K562 (cell line): ENCODE measurements around the gene APP. TPM values are rescaled to one million over a fixed set of nuclear protein-coding genes. Genes with fewer than 3 reads are reported as not detected.
A peak's percentile ranks its signal among the peaks of the same experiment; 100 is the strongest.

Experiments used
- CTCFL ChIP-seq: IDR thresholded peaks from 2 replicates; pipeline ENCODE4 v1.6.1; 2011; ENCODE audit warnings: borderline replicate concordance, low read depth, mild to moderate bottlenecking, moderate library complexity, low read length; ENCODE audit not compliant: insufficient read depth, poor library complexity, severe bottlenecking
- HINFP ChIP-seq: fragments of 450-650 bp; conservative IDR thresholded peaks from 2 replicates; pipeline ENCODE4 v1.6.1; 2016; ENCODE audit warnings: missing genetic modification characterization, low read depth, mild to moderate bottlenecking, control low read depth, missing compliant biosample characterization
- NUFIP1 ChIP-seq: fragments of 450-650 bp; IDR thresholded peaks from 2 replicates; pipeline ENCODE4 v1.6.1; 2018; ENCODE audit not compliant: partially characterized antibody
- RAD21 ChIP-seq, 2 experiments: fragments of 250-450 bp in 1 of 2; fragments of 450-650 bp in 1 of 2; sonication (Bioruptor Pico) in 1 of 2; formaldehyde crosslinking in 1 of 2; IDR thresholded peaks in 1 of 2; conservative IDR thresholded peaks in 1 of 2; 2 replicates each; pipeline versions ENCODE4 v1.4.0 to v1.8.0; 2020 to 2022; ENCODE audit warnings: mild to moderate bottlenecking in 2 of 2, moderate library complexity in 1 of 2
- SMARCA4 ChIP-seq: fragments of 450-650 bp; IDR thresholded peaks from 2 replicates; pipeline ENCODE4 v1.6.1; 2016
- TEAD4 ChIP-seq, 2 experiments: sonication (generic) in 1 of 2; formaldehyde crosslinking in 1 of 2; IDR thresholded peaks; 2 replicates each; pipeline versions ENCODE4 v1.6.1 to v1.8.0; 2012 to 2022; ENCODE audit warnings: borderline replicate concordance in 1 of 2, inconsistent platforms in 1 of 2, low read length in 1 of 2, mild to moderate bottlenecking in 1 of 2, missing genetic modification reagents in 1 of 2
- UBTF ChIP-seq, 2 experiments: IDR thresholded peaks; 2 replicates each; pipeline ENCODE4 v1.6.1; 2012; ENCODE audit warnings: improper control_type of control experiment in 2 of 2, low read depth in 2 of 2, low read length in 2 of 2, borderline replicate concordance in 1 of 2
- XRCC5 ChIP-seq: fragments of 200-400 bp; formaldehyde crosslinking; IDR thresholded peaks from 2 replicates; pipeline ENCODE4 v1.6.1; 2017; ENCODE audit warnings: low read depth, mild to moderate bottlenecking, low read length
- YY1 ChIP-seq, 3 experiments: IDR thresholded peaks; 2 replicates each; pipeline ENCODE4 v1.6.1; 2011; ENCODE audit warnings: low read length in 2 of 3, mild to moderate bottlenecking in 2 of 3, moderate library complexity in 2 of 3, borderline replicate concordance in 1 of 3, control low read depth in 1 of 3, low read depth in 1 of 3; ENCODE audit not compliant: insufficient read depth in 3 of 3, insufficient replicate concordance in 2 of 3, control insufficient read depth in 1 of 3, insufficient read length in 1 of 3; ENCODE audit errors: extremely low read depth in 1 of 3
- polyA plus RNA-seq, 8 experiments: library from polyadenylated mRNA; depleted of rRNA in 4 of 8; stranded (reverse) in 5 of 8; unstranded in 3 of 8; fragments of >200 nt; fragmentation: Nextera tagmentation in 2 of 8; fragmentation: Illumina TruSeq in 1 of 8; extraction: Ambion mirVana in 2 of 8; extraction: Trizol in 1 of 8; gene quantifications; 2 replicates each; pipeline versions ENCODE4 v1.2.1 to v1.2.3, GENCODE V29; 2011 to 2014; ENCODE audit warnings: inconsistent platforms in 1 of 8, missing spikeins in 1 of 8
- total RNA-seq, 7 experiments: library from RNA; depleted of rRNA in 6 of 7; stranded (reverse); fragments of >200 nt in 6 of 7; fragmentation: Illumina TruSeq in 2 of 7; extraction: Trizol in 2 of 7; gene quantifications; 2 replicates each; pipeline versions ENCODE4 v1.2.1 to v1.2.3, GENCODE V29; 2011 to 2021; ENCODE audit warnings: low replicate concordance in 1 of 7

The APP gene
- total and polyA plus RNA-seq, 9 of the 15 experiments (the other 6 are each of a cell fraction or from before 2014, with no cell fraction given), result 0.01 to 1.5 (median 0.16) TPM; not detected in 5

GRCh38 chr21:25872271-25872670 is 298.3 kb downstream of the APP start (continued):
- TF ChIP-seq CTCFL (peak; percentile 48), XRCC5 (no peak), HINFP (tag) (no peak), TEAD4 (IDR thresholded peaks at IDR 0.05; ENCODE audit: low read length) (0 out of 2 replicates have a peak, but pooled peaks have one; percentile 11), TEAD4 (CRISPR knock-in tag; IDR thresholded peaks at IDR 0.05; ENCODE audit: borderline replicate concordance) (no peak), NUFIP1 (no peak), YY1 (IDR thresholded peaks at IDR 0.05; ENCODE audit: borderline replicate concordance in 1 of 3, control insufficient read depth in 1 of 3, extremely low read depth in 1 of 3, insufficient read depth in 3 of 3, insufficient read length in 1 of 3, insufficient replicate concordance in 2 of 3, low read depth in 1 of 3, low read length in 2 of 3) (peak in 1 of 3 experiments; percentile 11), UBTF (IDR thresholded peaks at IDR 0.05; ENCODE audit: borderline replicate concordance in 1 of 2, low read depth in 2 of 2, low read length in 2 of 2) (no peak), SMARCA4 (no peak), RAD21 (CRISPR knock-in tag; conservative IDR thresholded peaks at IDR 0.05 in 1 of 2, IDR thresholded peaks at IDR 0.05 in 1 of 2) (0 out of 4 replicates have a peak, but pooled peaks of 1 of the 2 experiments have one; percentile 10)
